ENCODE data around the gene PIP4K2C. TPM values are rescaled to one million over a fixed set of nuclear protein-coding genes. Genes with fewer than 3 reads are reported as not detected.

The PIP4K2C gene
- total and polyA plus RNA-seq, 2 of the 4 experiments (the other 2 are of a cell fraction): 12.5 to 23.1 TPM

- H3K36me3 ChIP-seq (ENCODE audit: control insufficient read depth, insufficient read depth, low read length): peaks cover 35% of the 10 kb centered on the region
- 100% methylated on average over 4 of the region's 14 CpGs; no CpG with 5 or more reads in 1 of the 2 experiments for WGBS, 2 experiments (ENCODE audit: extremely low coverage in 2 of 2, insufficient read length in 1 of 2)
Measured at GRCh38 chr12:57614178-57614947, 23.4 kb downstream of the PIP4K2C start.

More at GRCh38 chr12:57614178-57614947, 23.4 kb downstream of the PIP4K2C start:
- dilution Hi-C loops (cut with HindIII; ENCODE audit: low sequenced_read_pairs, unreplicated experiment): no loop called here
- Histone ChIP-seq H2AK5ac (ENCODE audit: low read depth, low read length) (no peak overlapping the region), H3K9me3 (ENCODE audit: control insufficient read depth, insufficient read depth, low read length) (no peaks in the 10 kb centered on the region), H3K79me1 (ENCODE audit: low read depth in 1 of 2, low read length in 2 of 2) (peaks cover 0 to 13% of the 10 kb centered on the region in 2 experiments; a peak in 2 of 4 replicates), H2AFZ (replicated peaks; ENCODE audit: low read length, poor library complexity) (no peak overlapping the region), H3K4me1 (ENCODE audit: control insufficient read depth, insufficient read depth, low read length) (peaks cover 4% of the 10 kb centered on the region), H3K23ac (ENCODE audit: low read depth, low read length) (no peak overlapping the region), H4K5ac (ENCODE audit: low read depth, low read length) (no peak overlapping the region), H3K14ac (replicated peaks; ENCODE audit: low read depth, low read length) (no peak overlapping the region), H3K56ac (ENCODE audit: extremely low read depth, insufficient read depth, low read length) (no peak overlapping the region), H2BK15ac (ENCODE audit: low read depth, low read length) (no peak overlapping the region), H4K91ac (ENCODE audit: insufficient read depth, low read depth, low read length) (no peak overlapping the region), H3K27me3 (ENCODE audit: control insufficient read depth, insufficient read depth, low read length) (no peaks in the 10 kb centered on the region; the same call in 1 of the 2 replicates), H3K27ac (ENCODE audit: insufficient read depth, low read length) (no peak overlapping the region), H2BK120ac (ENCODE audit: low read depth, low read length) (no peak overlapping the region), H2BK5ac (ENCODE audit: low read depth, low read length, poor library complexity, severe bottlenecking) (no peak overlapping the region), H3K4me3 (ENCODE audit: insufficient read depth, low read depth, low read length) (no peak overlapping the region), H3K18ac (ENCODE audit: low read depth, low read length) (no peak overlapping the region), H3K4ac (ENCODE audit: low read depth, low read length) (no peak overlapping the region), H4K8ac (ENCODE audit: low read depth in 2 of 2, low read length in 2 of 2) (no peak overlapping the region), H2AK9ac (replicated peaks; ENCODE audit: low read depth, low read length, poor library complexity) (no peak overlapping the region), H3K4me2 (ENCODE audit: low read depth, low read length) (no peak overlapping the region), H3K9me1 (ENCODE audit: insufficient read depth, low read length) (peaks cover 11% of the 10 kb centered on the region; the same call in 1 of the 2 replicates), H2BK20ac (ENCODE audit: low read depth, low read length) (no peak overlapping the region), H4K20me1 (ENCODE audit: insufficient read depth, low read length) (no peaks in the 10 kb centered on the region), H3K9ac (ENCODE audit: low read depth, low read length) (no peak overlapping the region)
- intact Hi-C loops (cut with micrococcal nuclease): no loop called here
- ATAC-seq (ENCODE audit: low read depth): no peak
- peak; percentile 15 for DNase-seq
- ChIA-PET POLR2A (ENCODE audit: unreplicated experiment) (no interaction called here), CTCF (interaction anchor here (0.8 kb wide), 1 partner anchor 18 kb away, joined by 3 read pairs; the partner anchor contains the start of gene B4GALNT1)
- in situ Hi-C loops (cut with MboI; ENCODE audit: low sequenced_read_pairs): no loop called here
- BruUV-seq (replicated peaks): no TSS peak
- TF ChIP-seq, protein P1, sequence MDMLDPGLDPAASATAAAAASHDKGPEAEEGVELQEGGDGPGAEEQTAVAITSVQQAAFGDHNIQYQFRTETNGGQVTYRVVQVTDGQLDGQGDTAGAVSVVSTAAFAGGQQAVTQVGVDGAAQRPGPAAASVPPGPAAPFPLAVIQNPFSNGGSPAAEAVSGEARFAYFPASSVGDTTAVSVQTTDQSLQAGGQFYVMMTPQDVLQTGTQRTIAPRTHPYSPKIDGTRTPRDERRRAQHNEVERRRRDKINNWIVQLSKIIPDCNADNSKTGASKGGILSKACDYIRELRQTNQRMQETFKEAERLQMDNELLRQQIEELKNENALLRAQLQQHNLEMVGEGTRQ (IDR thresholded peaks at IDR 0.05; ENCODE audit: low read depth, low read length): peak; percentile 72
- TF ChIP-seq MXI1 (IDR thresholded peaks at IDR 0.05; ENCODE audit: borderline replicate concordance, low read depth, low read length): no peak

Measured in IMR-90 (cell line).